GM21526 (cell line): ENCODE data around the gene BRD9.
"Not testable (repeated sequence)": the region's sequence is repeated elsewhere in the genome, so short reads cannot be mapped to it uniquely, and the experiment has no call there.

ENCODE experiments used
- ATAC-seq: cut with Tn5 transposase; IDR thresholded peaks from one replicate; pipeline ENCODE4 v1.9.1; 2021; ENCODE audit warnings: moderate library complexity; ENCODE audit not compliant: unreplicated experiment, low FRiP score

Gene BRD9

GRCh38 chr5:892394-893136, at the start of gene BRD9, which contains the start of gene TRIP13:
Gene BRD9 (minus strand): TSS chr5:892801. CDS start chr5:892657, 144 bp downstream.
Gene TRIP13 (plus strand): TSS chr5:892884. CDS start chr5:892999, 115 bp downstream.
- peak; percentile 94 for ATAC-seq

- not testable (repeated sequence) for ATAC-seq
Measured at GRCh38 chr5:940741-941140, 48.1 kb upstream of the BRD9 start.

- ATAC-seq, result no peak
Measured at GRCh38 chr5:939368-939767, 46.8 kb upstream of the BRD9 start.

- ATAC-seq, result no peak
Measured at GRCh38 chr5:937151-937924, 44.7 kb upstream of the BRD9 start.

- ATAC-seq, result no peak
Measured at GRCh38 chr5:936149-937144, 43.8 kb upstream of the BRD9 start.

- no peak for ATAC-seq
Measured at GRCh38 chr5:935510-936084, 43.0 kb upstream of the BRD9 start.

- not testable (repeated sequence) for ATAC-seq
Measured at GRCh38 chr5:934381-934967, 41.9 kb upstream of the BRD9 start.

GRCh38 chr5:933951-934350, 41.4 kb upstream of the BRD9 start:
- ATAC-seq, result not testable (repeated sequence)

GRCh38 chr5:933251-933861, 40.8 kb upstream of the BRD9 start:
- no peak for ATAC-seq

- ATAC-seq, result no peak
Measured at GRCh38 chr5:932628-933250, 40.1 kb upstream of the BRD9 start.

- no peak for ATAC-seq
Measured at GRCh38 chr5:932151-932627, 39.6 kb upstream of the BRD9 start.

GRCh38 chr5:931570-932145, 39.1 kb upstream of the BRD9 start:
- no peak for ATAC-seq

GRCh38 chr5:930866-931265, 38.3 kb upstream of the BRD9 start:
- no peak for ATAC-seq

GRCh38 chr5:929596-929995, 37.0 kb upstream of the BRD9 start:
- no peak for ATAC-seq

- ATAC-seq, result not testable (repeated sequence)
Measured at GRCh38 chr5:929182-929581, 36.6 kb upstream of the BRD9 start.

GRCh38 chr5:927172-928015, 34.8 kb upstream of the BRD9 start:
- ATAC-seq, result no peak

- ATAC-seq, result no peak
Measured at GRCh38 chr5:926417-927171, 34.0 kb upstream of the BRD9 start.
